IMR-90 (cell line): Measurements from ENCODE around the gene KCNQ2. TPM values are rescaled to one million over a fixed set of nuclear protein-coding genes. Genes with fewer than 3 reads are reported as not detected.

Source experiments
- ATAC-seq: fragments of 200-7000 bp; cut with Tn5 transposase; 2 replicates; pipeline ENCODE4 v1.9.1; 2020; ENCODE audit warnings: low read depth, mild to moderate bottlenecking, moderate library complexity
- BruUV-seq: library from RNA; stranded (reverse); fragments of 400-500 nt; replicated peaks from 2 replicates; lab custom pipeline; 2021; lab: Mats Ljungman, UMichigan
- CTCF ChIA-PET: fragments of 300-600 bp; formaldehyde crosslinking; extraction: SDS; loops from one replicate; lab custom pipeline; 2021; ENCODE audit warnings: antibody characterized with exemption; lab: Yijun Ruan, JAX
- POLR2A ChIA-PET: fragments of 300-600 bp; sonication (Branson Sonifier 250); formaldehyde crosslinking; loops from one replicate; lab custom pipeline; 2022; ENCODE audit warnings: antibody characterized with exemption; ENCODE audit not compliant: unreplicated experiment; lab: Charles Lee
- DNase-seq: peaks from one replicate; pipeline ENCODE4 v3.0.0; 2013
- H2AFZ ChIP-seq: replicated peaks from 2 replicates; pipeline ENCODE3; 2013; ENCODE audit warnings: low read length, mild to moderate bottlenecking; ENCODE audit not compliant: poor library complexity
- H2AK5ac ChIP-seq: 2 replicates; pipeline ENCODE4 v1.6.1; 2013; ENCODE audit warnings: low read depth, low read length, inconsistent platforms
- H2AK9ac ChIP-seq: replicated peaks from 2 replicates; pipeline ENCODE3; 2013; ENCODE audit warnings: mild to moderate bottlenecking, low read depth, low read length, moderate library complexity; ENCODE audit not compliant: poor library complexity
- H2BK120ac ChIP-seq: 2 replicates; pipeline ENCODE4 v1.6.1; 2013; ENCODE audit warnings: low read depth, low read length, inconsistent platforms
- H2BK15ac ChIP-seq: 3 replicates; pipeline ENCODE4 v1.6.1; 2013; ENCODE audit warnings: low read depth, low read length, inconsistent platforms
- H2BK20ac ChIP-seq: 2 replicates; pipeline ENCODE4 v1.6.1; 2013; ENCODE audit warnings: low read depth, mild to moderate bottlenecking, inconsistent platforms, low read length, moderate library complexity
- H2BK5ac ChIP-seq: 2 replicates; pipeline ENCODE4 v1.6.1; 2013; ENCODE audit warnings: mild to moderate bottlenecking, low read depth, low read length, inconsistent platforms; ENCODE audit not compliant: poor library complexity, severe bottlenecking
- H3K14ac ChIP-seq: replicated peaks from 2 replicates; pipeline ENCODE4 v1.6.1; 2013; ENCODE audit warnings: low read depth, low read length, inconsistent platforms
- H3K18ac ChIP-seq: 2 replicates; pipeline ENCODE4 v1.6.1; 2013; ENCODE audit warnings: low read depth, low read length, control low read depth
- H3K23ac ChIP-seq: 2 replicates; pipeline ENCODE4 v1.6.1; 2013; ENCODE audit warnings: low read depth, low read length, inconsistent platforms
- H3K27ac ChIP-seq: 2 replicates; pipeline ENCODE4 v1.5.1; 2013; ENCODE audit warnings: mild to moderate bottlenecking, control low read depth, low read length; ENCODE audit not compliant: insufficient read depth
- H3K27me3 ChIP-seq: 2 replicates; pipeline ENCODE4 v1.6.1; 2013; ENCODE audit warnings: low read length; ENCODE audit not compliant: control insufficient read depth, insufficient read depth
- H3K36me3 ChIP-seq: 2 replicates; pipeline ENCODE4 v1.6.1; 2013; ENCODE audit warnings: low read length, mixed read lengths; ENCODE audit not compliant: control insufficient read depth, insufficient read depth
- H3K4ac ChIP-seq: 2 replicates; pipeline ENCODE4 v1.6.1; 2013; ENCODE audit warnings: low read depth, low read length, inconsistent platforms
- H3K4me1 ChIP-seq: 2 replicates; pipeline ENCODE4 v1.6.1; 2013; ENCODE audit warnings: low read length, mixed read lengths; ENCODE audit not compliant: control insufficient read depth, insufficient read depth
- H3K4me2 ChIP-seq: 2 replicates; pipeline ENCODE4 v1.6.1; 2013; ENCODE audit warnings: low read depth, mild to moderate bottlenecking, control low read depth, low read length, moderate library complexity
- H3K4me3 ChIP-seq: 2 replicates; pipeline ENCODE4 v1.5.1; 2013; ENCODE audit warnings: low read depth, mild to moderate bottlenecking, control low read depth, low read length, moderate library complexity; ENCODE audit not compliant: insufficient read depth
- H3K56ac ChIP-seq: 2 replicates; pipeline ENCODE4 v1.6.1; 2013; ENCODE audit warnings: low read length, inconsistent platforms; ENCODE audit not compliant: insufficient read depth; ENCODE audit errors: extremely low read depth
- H3K79me1 ChIP-seq, 2 experiments: 2 replicates each; pipeline ENCODE4 v1.6.1; 2013; ENCODE audit warnings: low read length in 2 of 2, inconsistent platforms in 1 of 2, low read depth in 1 of 2
- H3K9ac ChIP-seq: 2 replicates; pipeline ENCODE4 v1.6.1; 2013; ENCODE audit warnings: low read depth, low read length, control low read depth
- H3K9me1 ChIP-seq: 2 replicates; pipeline ENCODE4 v1.6.1; 2013; ENCODE audit warnings: low read length, inconsistent platforms; ENCODE audit not compliant: insufficient read depth
- H3K9me3 ChIP-seq: 2 replicates; pipeline ENCODE4 v1.6.1; 2013; ENCODE audit warnings: low read length; ENCODE audit not compliant: control insufficient read depth, insufficient read depth
- H4K20me1 ChIP-seq: 2 replicates; pipeline ENCODE4 v1.6.1; 2013; ENCODE audit warnings: low read length, inconsistent platforms; ENCODE audit not compliant: insufficient read depth
- H4K5ac ChIP-seq: 2 replicates; pipeline ENCODE4 v1.6.1; 2013; ENCODE audit warnings: mild to moderate bottlenecking, low read depth, low read length, control low read depth
- H4K8ac ChIP-seq, 2 experiments: 2 replicates each; pipeline ENCODE4 v1.6.1; 2013; ENCODE audit warnings: low read depth in 2 of 2, low read length in 2 of 2, control low read depth in 1 of 2, inconsistent platforms in 1 of 2
- H4K91ac ChIP-seq: 2 replicates; pipeline ENCODE4 v1.6.1; 2013; ENCODE audit warnings: low read depth, low read length, inconsistent platforms; ENCODE audit not compliant: insufficient read depth
- BHLHE40 ChIP-seq: fragments of 150-350 bp; IDR thresholded peaks from 2 replicates; pipeline ENCODE4 v1.6.1; 2016; ENCODE audit warnings: mild to moderate bottlenecking, low read depth, low read length
- CEBPB ChIP-seq: IDR thresholded peaks from 2 replicates; pipeline ENCODE4 v1.6.1; 2012; ENCODE audit warnings: low read depth, low read length, improper control_type of control experiment
- CHD1 ChIP-seq: IDR thresholded peaks from 2 replicates; pipeline ENCODE4 v1.6.1; 2012; ENCODE audit warnings: low read depth, low read length, improper control_type of control experiment
- ELK1 ChIP-seq: fragments of 150-350 bp; IDR thresholded peaks from 2 replicates; pipeline ENCODE4 v1.6.1; 2016; ENCODE audit warnings: low read depth, mild to moderate bottlenecking, low read length, moderate library complexity, borderline replicate concordance
- FOS ChIP-seq: fragments of 150-350 bp; IDR thresholded peaks from 2 replicates; pipeline ENCODE4 v1.6.1; 2016; ENCODE audit warnings: low read depth, low read length
- MAFK ChIP-seq: IDR thresholded peaks from 2 replicates; pipeline ENCODE4 v1.6.1; 2012; ENCODE audit warnings: low read depth, low read length, improper control_type of control experiment
- MAZ ChIP-seq: IDR thresholded peaks from 2 replicates; pipeline ENCODE4 v1.6.1; 2012; ENCODE audit warnings: low read depth, mild to moderate bottlenecking, low read length, improper control_type of control experiment, moderate library complexity, borderline replicate concordance
- MXI1 ChIP-seq: IDR thresholded peaks from 2 replicates; pipeline ENCODE4 v1.6.1; 2012; ENCODE audit warnings: low read depth, mild to moderate bottlenecking, low read length, moderate library complexity, borderline replicate concordance
- NFE2L2 ChIP-seq: fragments of 150-350 bp; IDR thresholded peaks from 2 replicates; pipeline ENCODE4 v1.6.1; 2016; ENCODE audit warnings: low read depth, mild to moderate bottlenecking, low read length
- RAD21 ChIP-seq: IDR thresholded peaks from 2 replicates; pipeline ENCODE4 v1.6.1; 2012; ENCODE audit warnings: low read length, improper control_type of control experiment
- RFX5 ChIP-seq: IDR thresholded peaks from 2 replicates; pipeline ENCODE4 v1.8.0; 2012; ENCODE audit warnings: low read depth, mild to moderate bottlenecking, low read length, moderate library complexity
- SMC3 ChIP-seq: fragments of 150-350 bp; IDR thresholded peaks from 2 replicates; pipeline ENCODE4 v1.6.1; 2016; ENCODE audit warnings: low read depth, mild to moderate bottlenecking, antibody characterized with exemption, low read length, moderate library complexity
- WGBS, 2 experiments: methylation state at CpG; one replicate each; pipeline versions ENCODE4 v1.1.5 to v1.1.7; 2013; ENCODE audit warnings: missing lambda C conversion rate in 2 of 2; ENCODE audit not compliant: insufficient read length in 1 of 2; ENCODE audit errors: extremely low coverage in 2 of 2; 5-methylcytosine and 5-hydroxymethylcytosine counted together
- dilution Hi-C: fragments of 300-500 bp; cut with HindIII; formaldehyde crosslinking; loops from one replicate; pipeline ENCODE4 v1.14.3; 2018; ENCODE audit warnings: low sequenced_read_pairs; ENCODE audit not compliant: unreplicated experiment
- in situ Hi-C: fragments of 300-500 bp; cut with MboI; formaldehyde crosslinking; loops from 3 replicates; pipeline ENCODE4 v1.14.3; 2019; ENCODE audit warnings: low sequenced_read_pairs, inconsistent platforms, mixed read lengths
- intact Hi-C: fragments of 100-400 bp; cut with micrococcal nuclease; formaldehyde crosslinking; loops from 2 replicates; pipeline ENCODE4 v1.10.0; 2022
- polyA plus RNA-seq, 3 experiments: library from polyadenylated mRNA; depleted of rRNA; stranded (reverse); fragments of >200 nt; gene quantifications; 2 replicates each; pipeline ENCODE4 v1.2.3, GENCODE V29; 2012; ENCODE audit warnings: low replicate concordance in 1 of 3
- total RNA-seq: library from RNA; depleted of rRNA; stranded (reverse); fragments of >200 nt; gene quantifications from 2 replicates; pipeline ENCODE4 v1.2.3, GENCODE V29; 2012
- TF ChIP-seq, protein P1 (sequence below): fragments of 150-350 bp; IDR thresholded peaks from 2 replicates; pipeline ENCODE4 v1.6.1; 2017; ENCODE audit warnings: mild to moderate bottlenecking, antibody characterized with exemption, low read length, low read depth
- TF ChIP-seq, protein P2 (sequence below): conservative IDR thresholded peaks from 2 replicates; pipeline ENCODE4 v1.5.1; 2012; ENCODE audit warnings: mild to moderate bottlenecking, low read depth, low read length, improper control_type of control experiment

Gene KCNQ2
- total and polyA plus RNA-seq, 2 of the 4 experiments (the other 2 are of a cell fraction) = 0.02 TPM; not detected in 1

DNA sequence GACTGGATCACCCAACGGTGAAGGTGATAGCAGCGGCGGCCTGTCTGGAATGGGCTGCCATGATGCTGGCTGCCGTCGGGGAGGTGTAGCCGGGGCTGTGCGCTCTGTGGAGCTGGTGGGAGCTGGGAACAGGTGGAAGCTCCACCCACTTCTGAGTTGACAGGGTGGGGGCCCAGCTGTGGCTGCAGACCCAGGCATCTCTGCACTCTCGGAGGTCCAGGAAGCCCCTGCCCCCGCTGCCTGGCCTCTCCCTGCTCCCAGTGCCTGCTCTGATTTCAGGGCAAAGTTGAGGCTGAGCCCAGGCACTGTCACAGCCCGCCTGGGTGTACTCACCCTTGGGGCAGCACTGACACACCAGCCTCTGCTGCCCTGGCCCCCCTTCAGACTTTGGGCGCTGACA is 93.2 kb downstream of the KCNQ2 start:
- no peak for DNase-seq
- H2AK5ac ChIP-seq = no peak overlapping the region
- WGBS, 2 experiments = 81% methylated on average over 4 of the region's 11 CpGs; no CpG with 5 or more reads in 1 of the 2 experiments
- no peak overlapping the region for H3K4me2 ChIP-seq
- intact Hi-C loops = no loop called here
- no peak overlapping the region for H3K23ac ChIP-seq
- H2BK15ac ChIP-seq = no peak overlapping the region
- no peak overlapping the region for H3K18ac ChIP-seq
- no peak overlapping the region for H3K14ac ChIP-seq
- no peak overlapping the region for H4K91ac ChIP-seq
- no peaks in the 10 kb centered on the region; the same call in 1 of the 2 replicates for H4K20me1 ChIP-seq
- H3K9ac ChIP-seq = no peak overlapping the region
- H3K56ac ChIP-seq = no peak overlapping the region
- no peaks in the 10 kb centered on the region for H3K9me1 ChIP-seq
- H2BK5ac ChIP-seq = no peak overlapping the region
- 0 out of 2 replicates have a peak, but pooled peaks cover 1% of the 10 kb centered on the region for H3K9me3 ChIP-seq
- H2AFZ ChIP-seq = no peak overlapping the region
- H2AK9ac ChIP-seq = no peak overlapping the region
- TF ChIP-seq SMC3 (no peak), BHLHE40 (no peak), MAFK (no peak), MAZ (no peak), ELK1 (no peak), CHD1 (no peak), CEBPB (no peak), MXI1 (no peak), RFX5 (no peak), FOS (no peak), NFE2L2 (no peak), RAD21 (no peak)
- TF ChIP-seq, protein P1, sequence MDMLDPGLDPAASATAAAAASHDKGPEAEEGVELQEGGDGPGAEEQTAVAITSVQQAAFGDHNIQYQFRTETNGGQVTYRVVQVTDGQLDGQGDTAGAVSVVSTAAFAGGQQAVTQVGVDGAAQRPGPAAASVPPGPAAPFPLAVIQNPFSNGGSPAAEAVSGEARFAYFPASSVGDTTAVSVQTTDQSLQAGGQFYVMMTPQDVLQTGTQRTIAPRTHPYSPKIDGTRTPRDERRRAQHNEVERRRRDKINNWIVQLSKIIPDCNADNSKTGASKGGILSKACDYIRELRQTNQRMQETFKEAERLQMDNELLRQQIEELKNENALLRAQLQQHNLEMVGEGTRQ = no peak
- TF ChIP-seq, protein P2, sequence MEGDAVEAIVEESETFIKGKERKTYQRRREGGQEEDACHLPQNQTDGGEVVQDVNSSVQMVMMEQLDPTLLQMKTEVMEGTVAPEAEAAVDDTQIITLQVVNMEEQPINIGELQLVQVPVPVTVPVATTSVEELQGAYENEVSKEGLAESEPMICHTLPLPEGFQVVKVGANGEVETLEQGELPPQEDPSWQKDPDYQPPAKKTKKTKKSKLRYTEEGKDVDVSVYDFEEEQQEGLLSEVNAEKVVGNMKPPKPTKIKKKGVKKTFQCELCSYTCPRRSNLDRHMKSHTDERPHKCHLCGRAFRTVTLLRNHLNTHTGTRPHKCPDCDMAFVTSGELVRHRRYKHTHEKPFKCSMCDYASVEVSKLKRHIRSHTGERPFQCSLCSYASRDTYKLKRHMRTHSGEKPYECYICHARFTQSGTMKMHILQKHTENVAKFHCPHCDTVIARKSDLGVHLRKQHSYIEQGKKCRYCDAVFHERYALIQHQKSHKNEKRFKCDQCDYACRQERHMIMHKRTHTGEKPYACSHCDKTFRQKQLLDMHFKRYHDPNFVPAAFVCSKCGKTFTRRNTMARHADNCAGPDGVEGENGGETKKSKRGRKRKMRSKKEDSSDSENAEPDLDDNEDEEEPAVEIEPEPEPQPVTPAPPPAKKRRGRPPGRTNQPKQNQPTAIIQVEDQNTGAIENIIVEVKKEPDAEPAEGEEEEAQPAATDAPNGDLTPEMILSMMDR = no peak
- H3K79me1 ChIP-seq = no peaks in the 10 kb centered on the region
- POLR2A ChIA-PET = no interaction called here
- dilution Hi-C loops = no loop called here
- in situ Hi-C loops = no loop called here
- no peak overlapping the region for H4K8ac ChIP-seq
- H3K27me3 ChIP-seq = peaks cover 31% of the 10 kb centered on the region
- no peak for ATAC-seq
- CTCF ChIA-PET = no interaction called here
- no peak overlapping the region for H2BK20ac ChIP-seq
- BruUV-seq = no TSS peak
- H3K4me1 ChIP-seq = no peaks in the 10 kb centered on the region
- H3K27ac ChIP-seq = no peak overlapping the region
- no peak overlapping the region for H4K5ac ChIP-seq
- no peak overlapping the region for H3K4me3 ChIP-seq
- no peak overlapping the region for H3K4ac ChIP-seq
- no peaks in the 10 kb centered on the region for H3K36me3 ChIP-seq
- no peak overlapping the region for H2BK120ac ChIP-seq
